ENCODE results near the gene SCN2B. TPM values are rescaled to one million over a fixed set of nuclear protein-coding genes. Genes with fewer than 3 reads are reported as not detected.

Gene SCN2B
- total RNA-seq, 1 experiment from 2014 or later: not detected

- H3K9me2 ChIP-seq (replicated peaks; ENCODE audit: insufficient read depth, low read length): no peaks in the 10 kb centered on the region
- no peak overlapping the region for H3K4me3 ChIP-seq (ENCODE audit: low read length)
- H3K79me2 ChIP-seq (ENCODE audit: low read length): no peaks in the 10 kb centered on the region
- H3K9ac ChIP-seq (ENCODE audit: low read length): no peak overlapping the region
- no peaks in the 10 kb centered on the region for H3K4me1 ChIP-seq (ENCODE audit: low read length)
- no peaks in the 10 kb centered on the region for H3K36me3 ChIP-seq (ENCODE audit: insufficient read depth, low read length)
- no peak for DNase-seq
- no peaks in the 10 kb centered on the region for H3K9me3 ChIP-seq (ENCODE audit: low read length)
- no peaks in the 10 kb centered on the region for H3K27me3 ChIP-seq (ENCODE audit: low read length)
- H2AFZ ChIP-seq (ENCODE audit: low read length): no peak overlapping the region
- H4K20me1 ChIP-seq (ENCODE audit: insufficient read depth, low read depth, low read length): no peaks in the 10 kb centered on the region
- H3K4me2 ChIP-seq (ENCODE audit: low read depth, low read length, poor library complexity, severe bottlenecking): no peak overlapping the region
- no peak overlapping the region for H3K27ac ChIP-seq (ENCODE audit: low read length)
These were observed 7.7 kb downstream of the SCN2B start for GRCh38 chr11:118168751-118169150.

DNA sequence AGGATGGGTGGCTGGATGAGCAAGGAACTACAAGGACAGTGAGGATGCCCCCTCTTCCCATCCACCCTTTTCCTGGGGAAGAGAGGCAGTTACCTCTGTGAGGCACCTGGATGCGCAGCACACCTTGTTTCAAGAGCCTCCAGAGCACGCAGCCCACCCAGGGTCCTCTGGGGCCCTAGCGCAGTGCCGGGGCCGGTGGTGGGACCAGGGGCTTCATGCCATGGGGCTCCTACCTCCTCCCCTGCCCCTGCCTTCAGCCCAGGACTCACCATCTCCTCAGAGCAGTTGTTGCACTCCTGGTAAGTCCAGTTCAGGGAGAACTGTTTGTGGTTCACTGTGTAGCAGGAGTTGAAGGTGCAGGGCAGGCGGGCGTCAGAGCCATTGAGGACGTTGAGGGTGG lies 8.1 kb downstream of the SCN2B start:
- no peaks in the 10 kb centered on the region for H3K9me2 ChIP-seq (replicated peaks; ENCODE audit: insufficient read depth, low read length)
- H3K4me2 ChIP-seq (ENCODE audit: low read depth, low read length, poor library complexity, severe bottlenecking): no peak overlapping the region
- no peak overlapping the region for H2AFZ ChIP-seq (ENCODE audit: low read length)
- no peak overlapping the region for H3K9ac ChIP-seq (ENCODE audit: low read length)
- no peaks in the 10 kb centered on the region for H4K20me1 ChIP-seq (ENCODE audit: insufficient read depth, low read depth, low read length)
- no peaks in the 10 kb centered on the region for H3K36me3 ChIP-seq (ENCODE audit: insufficient read depth, low read length)
- H3K27ac ChIP-seq (ENCODE audit: low read length): no peak overlapping the region
- no peak for DNase-seq
- H3K9me3 ChIP-seq (ENCODE audit: low read length): no peaks in the 10 kb centered on the region
- no peaks in the 10 kb centered on the region for H3K79me2 ChIP-seq (ENCODE audit: low read length)
- no peaks in the 10 kb centered on the region for H3K27me3 ChIP-seq (ENCODE audit: low read length)
- H3K4me1 ChIP-seq (ENCODE audit: low read length): no peaks in the 10 kb centered on the region
- H3K4me3 ChIP-seq (ENCODE audit: low read length): no peak overlapping the region

GRCh38 chr11:118167906-118168305 lies 8.5 kb downstream of the SCN2B start:
- H3K27ac ChIP-seq (ENCODE audit: low read length): no peak overlapping the region
- H2AFZ ChIP-seq (ENCODE audit: low read length): no peak overlapping the region
- DNase-seq: no peak
- no peak overlapping the region for H3K9ac ChIP-seq (ENCODE audit: low read length)
- H3K36me3 ChIP-seq (ENCODE audit: insufficient read depth, low read length): no peaks in the 10 kb centered on the region
- H3K79me2 ChIP-seq (ENCODE audit: low read length): no peaks in the 10 kb centered on the region
- no peaks in the 10 kb centered on the region for H4K20me1 ChIP-seq (ENCODE audit: insufficient read depth, low read depth, low read length)
- no peaks in the 10 kb centered on the region for H3K27me3 ChIP-seq (ENCODE audit: low read length)
- no peaks in the 10 kb centered on the region for H3K4me1 ChIP-seq (ENCODE audit: low read length)
- H3K9me3 ChIP-seq (ENCODE audit: low read length): no peaks in the 10 kb centered on the region
- no peak overlapping the region for H3K4me2 ChIP-seq (ENCODE audit: low read depth, low read length, poor library complexity, severe bottlenecking)
- H3K4me3 ChIP-seq (ENCODE audit: low read length): no peak overlapping the region
- H3K9me2 ChIP-seq (replicated peaks; ENCODE audit: insufficient read depth, low read length): no peaks in the 10 kb centered on the region

DNA sequence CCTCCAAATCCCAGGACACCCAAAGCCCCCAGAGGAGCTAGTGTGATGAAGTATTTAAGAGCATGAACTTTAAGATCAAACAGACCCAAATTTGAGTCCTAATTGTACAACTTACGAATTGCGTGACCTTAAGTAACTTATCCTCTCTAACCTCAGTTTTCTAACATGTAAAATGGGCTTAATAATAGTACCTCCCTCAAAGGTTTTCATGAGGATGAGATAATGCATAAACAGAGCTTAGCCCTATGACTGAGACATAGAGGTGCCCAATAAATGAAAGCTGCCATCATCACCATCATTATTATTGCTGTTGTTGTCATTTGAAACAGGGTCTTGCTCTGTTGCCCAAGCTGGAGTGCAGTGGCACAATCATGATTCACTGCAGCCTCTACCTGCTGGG lies 9.2 kb downstream of the SCN2B start:
- Histone ChIP-seq H3K4me1 (ENCODE audit: low read length) (no peaks in the 10 kb centered on the region), H4K20me1 (ENCODE audit: insufficient read depth, low read depth, low read length) (no peaks in the 10 kb centered on the region), H2AFZ (ENCODE audit: low read length) (no peak overlapping the region), H3K27ac (ENCODE audit: low read length) (no peak overlapping the region), H3K27me3 (ENCODE audit: low read length) (no peaks in the 10 kb centered on the region), H3K79me2 (ENCODE audit: low read length) (no peaks in the 10 kb centered on the region), H3K4me3 (ENCODE audit: low read length) (no peak overlapping the region), H3K36me3 (ENCODE audit: insufficient read depth, low read length) (no peaks in the 10 kb centered on the region), H3K9ac (ENCODE audit: low read length) (no peak overlapping the region), H3K9me3 (ENCODE audit: low read length) (no peaks in the 10 kb centered on the region), H3K9me2 (replicated peaks; ENCODE audit: insufficient read depth, low read length) (no peaks in the 10 kb centered on the region), H3K4me2 (ENCODE audit: low read depth, low read length, poor library complexity, severe bottlenecking) (no peak overlapping the region)
- DNase-seq: no peak

DNA sequence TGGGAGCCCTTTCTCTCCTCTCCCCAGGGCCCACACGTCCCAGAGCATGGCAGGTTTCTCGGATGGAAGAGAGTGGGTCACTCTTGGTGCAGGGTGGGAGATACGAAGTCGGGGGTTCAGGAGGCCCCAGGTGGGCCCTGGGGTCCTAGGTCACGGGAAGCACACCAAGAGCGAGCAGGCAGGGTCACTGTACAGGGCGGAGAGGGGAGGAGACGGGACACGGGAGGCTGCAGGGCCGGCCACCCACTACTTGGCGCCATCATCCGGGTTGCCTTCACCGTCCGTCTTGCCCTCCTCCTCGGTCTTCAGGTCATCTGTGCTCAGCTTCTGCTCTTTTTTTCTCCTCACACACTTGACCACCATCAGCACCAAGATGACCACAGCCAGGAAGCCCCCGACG lies 9.8 kb downstream of the SCN2B start:
- no peaks in the 10 kb centered on the region for H3K27me3 ChIP-seq (ENCODE audit: low read length)
- no peak overlapping the region for H3K27ac ChIP-seq (ENCODE audit: low read length)
- H3K4me3 ChIP-seq (ENCODE audit: low read length): no peak overlapping the region
- no peaks in the 10 kb centered on the region for H3K9me2 ChIP-seq (replicated peaks; ENCODE audit: insufficient read depth, low read length)
- H4K20me1 ChIP-seq (ENCODE audit: insufficient read depth, low read depth, low read length): no peaks in the 10 kb centered on the region
- H2AFZ ChIP-seq (ENCODE audit: low read length): no peak overlapping the region
- H3K4me1 ChIP-seq (ENCODE audit: low read length): no peaks in the 10 kb centered on the region
- H3K36me3 ChIP-seq (ENCODE audit: insufficient read depth, low read length): no peaks in the 10 kb centered on the region
- no peak overlapping the region for H3K9ac ChIP-seq (ENCODE audit: low read length)
- no peak overlapping the region for H3K4me2 ChIP-seq (ENCODE audit: low read depth, low read length, poor library complexity, severe bottlenecking)
- no peak for DNase-seq
- no peaks in the 10 kb centered on the region for H3K79me2 ChIP-seq (ENCODE audit: low read length)
- no peaks in the 10 kb centered on the region for H3K9me3 ChIP-seq (ENCODE audit: low read length)

- no peak overlapping the region for H3K4me2 ChIP-seq (ENCODE audit: low read depth, low read length, poor library complexity, severe bottlenecking)
- no peaks in the 10 kb centered on the region for H3K79me2 ChIP-seq (ENCODE audit: low read length)
- no peak overlapping the region for H2AFZ ChIP-seq (ENCODE audit: low read length)
- no peak overlapping the region for H3K9ac ChIP-seq (ENCODE audit: low read length)
- H3K9me2 ChIP-seq (replicated peaks; ENCODE audit: insufficient read depth, low read length): no peaks in the 10 kb centered on the region
- DNase-seq: no peak
- H4K20me1 ChIP-seq (ENCODE audit: insufficient read depth, low read depth, low read length): no peaks in the 10 kb centered on the region
- no peaks in the 10 kb centered on the region for H3K27me3 ChIP-seq (ENCODE audit: low read length)
- no peaks in the 10 kb centered on the region for H3K36me3 ChIP-seq (ENCODE audit: insufficient read depth, low read length)
- no peak overlapping the region for H3K27ac ChIP-seq (ENCODE audit: low read length)
- H3K4me3 ChIP-seq (ENCODE audit: low read length): no peak overlapping the region
- no peaks in the 10 kb centered on the region for H3K9me3 ChIP-seq (ENCODE audit: low read length)
- no peaks in the 10 kb centered on the region for H3K4me1 ChIP-seq (ENCODE audit: low read length)
These were observed 11.6 kb downstream of the SCN2B start for GRCh38 chr11:118164885-118165284.

DNA sequence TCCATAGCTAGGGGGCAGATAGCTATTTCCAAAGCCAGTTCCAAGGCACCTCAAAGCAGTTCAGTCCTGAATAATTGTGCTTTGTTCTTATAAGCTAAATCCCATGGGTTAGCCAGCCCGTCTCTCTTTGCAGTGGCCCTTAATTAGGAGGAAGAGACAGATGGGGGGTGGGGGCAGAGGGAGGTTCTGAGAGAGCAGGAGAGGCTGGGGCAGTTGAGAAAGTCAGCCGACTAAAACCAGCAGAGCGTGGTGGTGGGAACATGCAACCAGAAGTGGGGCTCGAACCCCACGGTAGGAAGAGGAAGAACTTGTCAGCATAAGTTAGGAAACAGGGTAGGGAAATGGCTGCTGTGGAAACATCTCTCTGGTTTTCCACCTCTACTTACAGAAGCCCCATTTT lies 12.9 kb downstream of the SCN2B start:
- Histone ChIP-seq H3K27ac (ENCODE audit: low read length) (no peak overlapping the region), H3K4me2 (ENCODE audit: low read depth, low read length, poor library complexity, severe bottlenecking) (no peak overlapping the region), H3K9me2 (replicated peaks; ENCODE audit: insufficient read depth, low read length) (no peaks in the 10 kb centered on the region), H2AFZ (ENCODE audit: low read length) (no peak overlapping the region), H3K79me2 (ENCODE audit: low read length) (no peaks in the 10 kb centered on the region), H3K4me1 (ENCODE audit: low read length) (no peaks in the 10 kb centered on the region), H3K27me3 (ENCODE audit: low read length) (no peaks in the 10 kb centered on the region), H4K20me1 (ENCODE audit: insufficient read depth, low read depth, low read length) (no peaks in the 10 kb centered on the region), H3K9me3 (ENCODE audit: low read length) (no peaks in the 10 kb centered on the region), H3K4me3 (ENCODE audit: low read length) (no peak overlapping the region), H3K36me3 (ENCODE audit: insufficient read depth, low read length) (no peaks in the 10 kb centered on the region), H3K9ac (ENCODE audit: low read length) (no peak overlapping the region)
- DNase-seq: no peak

- DNase-seq: no peak
- no peak overlapping the region for H3K4me2 ChIP-seq (ENCODE audit: low read depth, low read length, poor library complexity, severe bottlenecking)
- no peak overlapping the region for H3K27ac ChIP-seq (ENCODE audit: low read length)
- no peaks in the 10 kb centered on the region for H3K27me3 ChIP-seq (ENCODE audit: low read length)
- H3K79me2 ChIP-seq (ENCODE audit: low read length): no peaks in the 10 kb centered on the region
- no peak overlapping the region for H3K9ac ChIP-seq (ENCODE audit: low read length)
- no peak overlapping the region for H3K4me3 ChIP-seq (ENCODE audit: low read length)
- no peak overlapping the region for H2AFZ ChIP-seq (ENCODE audit: low read length)
- no peaks in the 10 kb centered on the region for H4K20me1 ChIP-seq (ENCODE audit: insufficient read depth, low read depth, low read length)
- no peaks in the 10 kb centered on the region for H3K9me2 ChIP-seq (replicated peaks; ENCODE audit: insufficient read depth, low read length)
- H3K9me3 ChIP-seq (ENCODE audit: low read length): no peaks in the 10 kb centered on the region
- H3K4me1 ChIP-seq (ENCODE audit: low read length): no peaks in the 10 kb centered on the region
- H3K36me3 ChIP-seq (ENCODE audit: insufficient read depth, low read length): no peaks in the 10 kb centered on the region
These were observed 13.6 kb downstream of the SCN2B start for GRCh38 chr11:118162846-118163245.

- Histone ChIP-seq H4K20me1 (ENCODE audit: insufficient read depth, low read depth, low read length) (no peaks in the 10 kb centered on the region), H3K9me3 (ENCODE audit: low read length) (no peaks in the 10 kb centered on the region), H3K9ac (ENCODE audit: low read length) (no peak overlapping the region), H3K27me3 (ENCODE audit: low read length) (no peaks in the 10 kb centered on the region), H3K36me3 (ENCODE audit: insufficient read depth, low read length) (no peaks in the 10 kb centered on the region), H3K4me1 (ENCODE audit: low read length) (peaks cover 2% of the 10 kb centered on the region; the same call in 1 of the 2 replicates), H3K4me2 (ENCODE audit: low read depth, low read length, poor library complexity, severe bottlenecking) (no peak overlapping the region), H3K27ac (ENCODE audit: low read length) (no peak overlapping the region), H2AFZ (ENCODE audit: low read length) (no peak overlapping the region), H3K9me2 (replicated peaks; ENCODE audit: insufficient read depth, low read length) (no peaks in the 10 kb centered on the region), H3K79me2 (ENCODE audit: low read length) (no peaks in the 10 kb centered on the region), H3K4me3 (ENCODE audit: low read length) (no peak overlapping the region)
- no peak for DNase-seq
These were observed 14.7 kb downstream of the SCN2B start for GRCh38 chr11:118161786-118162185.
